Activated naive CD4-positive, alpha-beta T cell treated with anti-CD3 and anti-CD28 coated beads, Interleukin-2, amount 50 U/mL, for 72 hours (primary cell): ENCODE data around the gene SPINK1. TPM values are rescaled to one million over a fixed set of nuclear protein-coding genes. Genes with fewer than 3 reads are reported as not detected.

ENCODE experiments used
- ATAC-seq, 2 donors: fragments of 150-1000 bp; cut with Tn5 transposase; 2 replicates each; pipeline ENCODE4 v1.10.0; 2021; ENCODE audit warnings: mild to moderate bottlenecking in 2 of 2, moderate library complexity in 2 of 2
- DNase-seq, 2 donors: peaks; one replicate each; pipeline ENCODE4 v3.0.0; 2021 to 2022; ENCODE audit warnings: low spot score in 2 of 2
- H3K27ac Mint-ChIP-seq, 2 donors: one replicate each; pipeline ENCODE4 v1.8.0; 2022; ENCODE audit warnings: mild to moderate bottlenecking in 2 of 2, mixed read lengths in 2 of 2
- H3K36me3 Mint-ChIP-seq, 2 donors: one replicate each; pipeline ENCODE4 v1.8.0; 2022; ENCODE audit warnings: mixed read lengths in 2 of 2
- H3K9me3 Mint-ChIP-seq, 2 donors: one replicate each; pipeline ENCODE4 v1.8.0; 2022; ENCODE audit warnings: mixed read lengths in 2 of 2
- total RNA-seq, 2 donors: library from RNA; stranded (reverse); gene quantifications; one replicate each; pipeline ENCODE4 v1.2.3, GENCODE V29; 2022

SPINK1 gene
- total RNA-seq, 2 donors from 2014 or later = not detected

DNA sequence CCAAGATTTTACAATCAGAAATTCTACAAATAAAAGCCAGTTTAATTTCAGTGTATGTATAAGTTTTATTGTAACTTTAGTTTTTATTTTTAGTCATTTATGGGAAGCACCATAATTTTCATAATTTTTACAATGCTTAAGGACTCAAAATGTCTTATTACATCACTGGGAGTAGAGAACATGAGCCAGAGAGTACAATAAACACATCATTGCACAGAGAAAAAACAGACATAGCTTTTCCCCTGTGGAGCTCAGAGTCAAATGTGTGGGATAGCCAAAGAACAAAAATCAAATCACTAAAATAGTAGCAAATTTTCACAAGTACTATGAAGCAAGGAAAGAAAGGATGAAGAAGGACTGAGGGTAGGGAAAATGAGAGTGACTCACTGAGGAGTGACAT is 43.4 kb downstream of the SPINK1 start:
- ATAC-seq = no peak
- no peak overlapping the region for H3K27ac Mint-ChIP-seq
- DNase-seq = no peak
- no peaks in the 10 kb centered on the region for H3K9me3 Mint-ChIP-seq
- no peaks in the 10 kb centered on the region for H3K36me3 Mint-ChIP-seq

DNA sequence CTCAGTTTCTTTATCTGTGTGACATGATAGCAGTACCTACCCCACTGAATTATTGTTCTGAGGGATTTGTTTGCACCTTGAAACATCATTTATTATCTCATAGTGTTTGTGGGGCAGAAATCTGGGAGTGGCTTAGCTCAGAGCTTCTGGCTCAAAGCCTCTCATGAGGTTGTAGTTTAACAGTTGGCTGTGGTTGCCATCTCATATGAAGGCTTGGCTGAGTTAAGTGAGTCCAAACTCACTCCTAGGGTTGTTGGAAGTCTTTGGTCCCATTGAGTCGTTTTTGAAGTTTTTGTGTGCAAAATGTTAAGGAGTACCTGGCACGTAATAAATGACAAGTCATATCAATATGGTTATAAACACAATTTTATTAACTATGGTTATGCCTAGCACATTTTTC is 45.3 kb downstream of the SPINK1 start:
- no peaks in the 10 kb centered on the region for H3K36me3 Mint-ChIP-seq

DNA sequence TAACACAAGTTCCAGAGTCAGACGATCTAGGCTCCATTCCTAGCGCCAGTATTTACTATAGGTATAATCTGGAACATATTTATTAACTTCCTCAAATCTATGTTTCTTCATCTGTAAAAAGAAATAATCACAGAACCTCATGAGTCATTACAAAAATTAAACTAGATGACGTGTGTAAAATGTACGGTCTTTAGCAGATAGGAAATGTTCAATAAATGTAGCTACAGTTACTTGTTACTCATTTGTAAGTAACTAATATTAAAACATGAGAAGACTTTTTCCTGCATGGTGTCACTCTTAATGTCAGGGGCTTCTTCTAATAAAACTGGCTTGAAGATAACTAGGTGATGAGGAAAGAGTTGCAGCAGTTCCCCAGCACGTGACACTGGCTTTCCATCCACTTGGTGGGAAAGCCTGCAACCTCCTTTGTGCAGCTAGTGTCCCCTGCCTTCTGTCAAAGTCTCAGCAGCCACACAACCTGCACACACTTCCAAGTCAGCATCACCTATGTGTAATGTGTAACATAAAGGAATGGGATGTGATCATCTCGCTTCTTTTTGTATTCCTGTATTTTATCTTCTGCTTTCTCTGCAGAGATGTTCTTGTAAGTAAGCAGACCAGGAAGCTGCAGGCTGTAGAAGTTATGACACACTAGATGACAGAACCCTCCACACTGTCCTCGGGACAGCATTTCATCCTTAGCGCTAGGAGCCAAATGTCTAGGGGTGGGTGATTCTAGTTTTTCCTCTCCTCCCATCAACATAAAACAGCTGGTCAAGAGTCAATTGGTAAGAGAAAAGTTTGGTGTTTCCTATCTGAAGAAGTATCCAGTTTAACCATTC is 47.1 kb downstream of the SPINK1 start:
- no peak overlapping the region for H3K27ac Mint-ChIP-seq
- ATAC-seq (no peak), DNase-seq (no peak)
- no peaks in the 10 kb centered on the region for H3K36me3 Mint-ChIP-seq
- H3K9me3 Mint-ChIP-seq = no peaks in the 10 kb centered on the region

More for the DNA sequence above, 45.3 kb downstream of the SPINK1 start:
- Mint-ChIP-seq H3K27ac (no peak overlapping the region), H3K9me3 (no peaks in the 10 kb centered on the region)
- DNase-seq = no peak
- ATAC-seq = no peak

DNA sequence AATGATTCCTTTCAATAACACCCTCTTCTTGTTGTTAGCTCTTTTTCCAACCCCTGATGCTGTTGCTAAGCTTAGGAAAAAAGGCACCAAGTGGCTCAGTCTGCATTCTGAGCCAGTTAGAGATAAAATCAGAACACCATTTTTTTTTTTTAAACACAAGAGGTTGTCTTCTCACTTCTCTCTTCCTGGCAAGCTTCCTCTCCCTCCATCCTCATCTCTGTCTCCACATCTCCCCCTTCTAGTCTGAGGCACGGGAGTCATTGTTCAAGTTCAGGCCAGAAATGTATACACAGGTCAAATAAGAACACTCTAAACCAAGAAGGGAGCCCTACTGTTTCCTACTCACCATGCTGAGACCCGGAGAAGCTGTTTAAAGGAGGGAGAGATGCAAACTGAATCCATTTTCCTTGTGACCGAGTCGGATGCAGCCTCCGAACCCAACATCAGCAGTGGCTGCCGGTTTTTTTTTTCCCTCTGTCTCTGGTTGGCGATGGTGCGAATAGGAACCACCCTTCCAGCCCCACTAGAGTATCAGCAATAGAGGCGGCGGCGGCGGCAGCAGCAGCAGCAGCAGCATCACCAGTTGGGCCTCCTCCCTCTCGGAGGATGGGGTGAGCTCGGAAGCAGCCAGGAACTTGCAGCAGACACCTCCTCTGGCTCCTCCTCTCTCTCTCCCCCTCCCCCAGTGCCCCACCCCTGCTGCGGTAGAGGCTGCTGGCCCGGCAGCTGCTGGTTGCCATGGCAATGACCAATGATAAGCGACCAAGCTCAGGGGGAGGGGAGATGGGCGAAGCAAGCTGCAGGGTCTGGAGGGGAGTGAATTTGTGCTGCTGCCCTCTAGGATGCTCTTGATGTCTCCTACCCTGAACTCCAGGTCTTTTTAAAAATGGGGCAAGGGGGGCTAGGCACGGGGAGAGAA is 49.1 kb downstream of the SPINK1 start, which contains the start of gene JAKMIP2:
Gene JAKMIP2 (minus strand): TSS at position 619 of the 919 bp plus-strand sequence. CDS start 110,922 bp downstream, outside the sequence.
- peak within 1 kb of the TSS; percentile 48 to 70 for H3K27ac Mint-ChIP-seq
- peak; percentile 44 to 59 for DNase-seq
- no peaks in the 10 kb centered on the region for H3K9me3 Mint-ChIP-seq
- H3K36me3 Mint-ChIP-seq = no peaks in the 10 kb centered on the region
- ATAC-seq = peak; percentile 89 to 98

DNA sequence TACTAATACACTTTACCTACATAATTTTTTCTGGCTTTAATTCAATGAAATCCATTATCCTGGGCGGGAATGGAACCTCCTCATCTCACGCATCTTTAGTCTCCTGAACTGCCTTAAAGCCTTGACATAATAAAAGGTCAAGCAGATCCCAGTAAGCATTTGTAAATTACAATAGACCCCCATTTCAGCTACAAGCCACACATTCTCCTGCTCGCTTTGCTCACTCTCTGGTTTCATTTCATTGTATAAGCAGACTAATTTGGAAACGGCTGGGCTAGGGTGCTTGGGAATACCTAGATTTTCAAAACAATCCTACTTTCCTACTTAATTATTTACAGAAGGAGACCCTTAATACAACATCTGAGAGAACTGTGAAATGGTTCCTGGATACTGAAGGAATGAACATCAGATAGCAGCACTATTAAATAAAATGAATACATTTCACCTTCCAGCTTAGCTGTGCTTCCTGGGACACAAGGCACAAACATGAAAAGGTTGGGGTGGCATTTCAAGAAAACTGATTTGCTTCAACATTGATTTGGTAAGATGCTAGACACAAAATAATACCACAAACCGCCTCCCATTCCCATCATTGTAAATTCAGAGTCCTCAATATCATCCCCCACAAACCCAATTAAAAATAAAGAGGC is 50.4 kb downstream of the SPINK1 start:
- Mint-ChIP-seq H3K27ac (no peak overlapping the region), H3K36me3 (no peaks in the 10 kb centered on the region), H3K9me3 (peaks cover 0 to 4% of the 10 kb centered on the region in 2 donors)
- ATAC-seq (no peak), DNase-seq (no peak)

DNA sequence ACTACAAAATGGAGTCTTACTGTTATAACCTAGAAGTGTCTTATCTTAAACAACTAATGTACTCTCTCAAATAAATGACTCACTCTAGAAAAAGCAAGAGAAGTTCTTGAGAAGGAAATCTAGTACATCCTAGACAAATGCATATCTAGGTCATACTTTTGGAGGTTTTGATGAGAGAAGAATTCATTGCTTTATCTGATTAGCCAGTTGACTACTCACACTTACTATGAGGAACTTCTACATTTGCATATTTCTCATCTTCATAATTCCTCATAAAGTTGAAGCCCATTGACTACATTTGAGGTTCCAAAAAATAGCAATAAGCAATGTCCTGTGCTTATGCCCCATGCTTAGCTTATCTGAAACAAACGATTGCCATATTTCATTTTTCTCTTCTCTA is 51.8 kb downstream of the SPINK1 start:
- DNase-seq (no peak), ATAC-seq (no peak)
- no peaks in the 10 kb centered on the region for H3K36me3 Mint-ChIP-seq
- H3K27ac Mint-ChIP-seq = no peak overlapping the region
- peaks cover 0 to 4% of the 10 kb centered on the region in 2 donors for H3K9me3 Mint-ChIP-seq

DNA sequence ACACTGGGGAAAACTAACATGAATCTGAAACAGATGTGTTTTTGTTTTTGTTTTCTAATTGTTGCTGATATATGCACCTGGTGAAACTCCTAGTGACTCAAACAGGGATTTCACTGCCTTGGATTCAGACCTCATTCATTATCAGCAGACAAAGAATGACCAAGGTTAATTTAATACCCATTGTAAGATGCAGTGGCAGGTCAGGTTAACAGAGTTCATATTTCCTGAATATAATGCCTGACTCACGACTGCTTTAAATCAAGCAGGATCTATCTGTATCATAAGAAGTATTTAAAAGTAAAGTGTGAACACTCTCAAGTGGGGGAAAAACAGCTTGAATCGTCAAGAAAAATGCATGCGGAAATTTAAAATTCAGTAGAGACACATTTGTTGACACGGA is 54.5 kb downstream of the SPINK1 start:
- Mint-ChIP-seq H3K9me3 (peaks cover 0 to 4% of the 10 kb centered on the region in 2 donors), H3K27ac (no peak overlapping the region), H3K36me3 (no peaks in the 10 kb centered on the region)
- no peak for DNase-seq
- ATAC-seq = no peak

Other genes with a start within 250 kb of the SPINK1 start
- gene JAKMIP2, start 48.9 kb downstream of the SPINK1 start, total RNA-seq = under 1 TPM; 0.30 to 0.60 TPM
- gene SCGB3A2, start 47.0 kb upstream of the SPINK1 start, total RNA-seq = not detected
- gene C5orf46, start 74.9 kb upstream of the SPINK1 start, total RNA-seq = not detected
- not detected for gene SPINK5, start 232.3 kb upstream of the SPINK1 start, total RNA-seq